ENCODE data around the gene KCNJ15.

DNA sequence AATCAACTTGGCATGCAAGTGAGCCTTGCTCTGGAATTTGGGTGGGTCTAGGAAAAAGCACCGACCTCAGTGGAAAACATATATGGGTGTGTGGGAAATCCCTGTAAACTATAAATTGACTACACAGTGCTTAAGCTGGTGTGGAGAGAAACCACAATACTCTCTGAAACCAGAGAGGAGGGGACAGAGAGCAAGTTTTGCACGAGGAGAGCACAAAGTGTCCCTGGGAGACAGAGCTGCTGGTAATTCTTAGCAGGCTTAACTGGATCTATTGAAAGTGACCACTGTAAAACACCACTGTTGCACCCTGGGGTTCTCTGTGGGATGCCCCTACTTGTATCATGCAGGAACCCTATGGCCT, 12.8 kb downstream of the KCNJ15 start:
- TF ChIP-seq, protein P1, sequence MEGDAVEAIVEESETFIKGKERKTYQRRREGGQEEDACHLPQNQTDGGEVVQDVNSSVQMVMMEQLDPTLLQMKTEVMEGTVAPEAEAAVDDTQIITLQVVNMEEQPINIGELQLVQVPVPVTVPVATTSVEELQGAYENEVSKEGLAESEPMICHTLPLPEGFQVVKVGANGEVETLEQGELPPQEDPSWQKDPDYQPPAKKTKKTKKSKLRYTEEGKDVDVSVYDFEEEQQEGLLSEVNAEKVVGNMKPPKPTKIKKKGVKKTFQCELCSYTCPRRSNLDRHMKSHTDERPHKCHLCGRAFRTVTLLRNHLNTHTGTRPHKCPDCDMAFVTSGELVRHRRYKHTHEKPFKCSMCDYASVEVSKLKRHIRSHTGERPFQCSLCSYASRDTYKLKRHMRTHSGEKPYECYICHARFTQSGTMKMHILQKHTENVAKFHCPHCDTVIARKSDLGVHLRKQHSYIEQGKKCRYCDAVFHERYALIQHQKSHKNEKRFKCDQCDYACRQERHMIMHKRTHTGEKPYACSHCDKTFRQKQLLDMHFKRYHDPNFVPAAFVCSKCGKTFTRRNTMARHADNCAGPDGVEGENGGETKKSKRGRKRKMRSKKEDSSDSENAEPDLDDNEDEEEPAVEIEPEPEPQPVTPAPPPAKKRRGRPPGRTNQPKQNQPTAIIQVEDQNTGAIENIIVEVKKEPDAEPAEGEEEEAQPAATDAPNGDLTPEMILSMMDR (IDR thresholded peaks at IDR 0.05): no peak
- TF ChIP-seq POLR2A (IDR thresholded peaks at IDR 0.05): no peak

Measured in esophagus squamous epithelium (tissue), 4 donors.